ENCODE data around the gene P2RY6.

The P2RY6 gene, protein sequence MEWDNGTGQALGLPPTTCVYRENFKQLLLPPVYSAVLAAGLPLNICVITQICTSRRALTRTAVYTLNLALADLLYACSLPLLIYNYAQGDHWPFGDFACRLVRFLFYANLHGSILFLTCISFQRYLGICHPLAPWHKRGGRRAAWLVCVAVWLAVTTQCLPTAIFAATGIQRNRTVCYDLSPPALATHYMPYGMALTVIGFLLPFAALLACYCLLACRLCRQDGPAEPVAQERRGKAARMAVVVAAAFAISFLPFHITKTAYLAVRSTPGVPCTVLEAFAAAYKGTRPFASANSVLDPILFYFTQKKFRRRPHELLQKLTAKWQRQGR

DNA sequence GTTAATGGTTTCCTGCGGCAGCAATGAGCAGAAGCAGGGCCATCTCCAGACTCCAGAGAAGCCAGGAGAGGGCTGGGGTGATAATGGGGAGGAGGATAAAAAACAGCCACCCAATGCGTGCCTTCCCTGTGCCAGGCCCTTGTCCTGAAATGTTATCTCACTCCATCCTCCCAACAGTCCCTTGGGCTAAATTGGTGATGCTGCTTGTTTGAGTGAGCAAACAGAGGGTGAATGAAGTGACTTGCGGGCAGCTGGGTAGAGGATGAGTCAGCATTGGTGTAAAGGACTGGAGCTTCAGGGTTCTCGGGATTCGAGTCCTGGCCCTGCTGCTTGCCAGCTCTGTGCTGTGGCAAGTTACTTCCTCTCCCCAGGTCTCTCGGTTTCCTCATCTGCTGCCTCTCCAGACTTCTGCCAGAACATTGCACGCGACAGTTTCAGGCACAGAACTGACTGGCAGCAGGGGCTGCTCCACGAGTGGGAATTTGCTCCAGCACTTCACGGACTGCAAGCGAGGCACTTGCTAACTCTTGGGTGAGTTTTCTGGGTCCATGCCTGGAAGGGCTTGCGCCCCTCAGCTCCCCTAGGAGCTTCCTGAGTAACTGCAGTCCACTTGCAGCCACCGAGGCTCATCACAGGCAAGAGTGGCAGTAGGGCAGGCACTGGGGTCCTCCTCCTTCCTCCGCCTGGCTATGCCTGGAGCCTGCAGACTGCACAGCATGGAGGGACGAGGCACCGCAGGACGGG is at the start of gene P2RY6:
P2RY6 (plus strand) TSS at position 403 of the 744 bp plus-strand sequence. CDS start 24,181 bp downstream, outside the sequence.
- ATAC-seq (ENCODE audit: insufficient read depth, low read depth) (0 out of 3 replicates have a peak, but pooled peaks have one; percentile 33), DNase-seq (no peak)
- no peak within 1 kb of the TSS for H3K4me2 ChIP-seq (ENCODE audit: insufficient read depth, low read length)
- TF ChIP-seq, protein P1, sequence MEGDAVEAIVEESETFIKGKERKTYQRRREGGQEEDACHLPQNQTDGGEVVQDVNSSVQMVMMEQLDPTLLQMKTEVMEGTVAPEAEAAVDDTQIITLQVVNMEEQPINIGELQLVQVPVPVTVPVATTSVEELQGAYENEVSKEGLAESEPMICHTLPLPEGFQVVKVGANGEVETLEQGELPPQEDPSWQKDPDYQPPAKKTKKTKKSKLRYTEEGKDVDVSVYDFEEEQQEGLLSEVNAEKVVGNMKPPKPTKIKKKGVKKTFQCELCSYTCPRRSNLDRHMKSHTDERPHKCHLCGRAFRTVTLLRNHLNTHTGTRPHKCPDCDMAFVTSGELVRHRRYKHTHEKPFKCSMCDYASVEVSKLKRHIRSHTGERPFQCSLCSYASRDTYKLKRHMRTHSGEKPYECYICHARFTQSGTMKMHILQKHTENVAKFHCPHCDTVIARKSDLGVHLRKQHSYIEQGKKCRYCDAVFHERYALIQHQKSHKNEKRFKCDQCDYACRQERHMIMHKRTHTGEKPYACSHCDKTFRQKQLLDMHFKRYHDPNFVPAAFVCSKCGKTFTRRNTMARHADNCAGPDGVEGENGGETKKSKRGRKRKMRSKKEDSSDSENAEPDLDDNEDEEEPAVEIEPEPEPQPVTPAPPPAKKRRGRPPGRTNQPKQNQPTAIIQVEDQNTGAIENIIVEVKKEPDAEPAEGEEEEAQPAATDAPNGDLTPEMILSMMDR (IDR thresholded peaks at IDR 0.05; ENCODE audit: borderline replicate concordance, extremely low read depth, low read length, poor library complexity, severe bottlenecking): no peak
- no peak for TF ChIP-seq EZH2 (IDR thresholded peaks at IDR 0.05; ENCODE audit: borderline replicate concordance, low read depth, low read length, severe bottlenecking)
- H3K79me2 ChIP-seq (ENCODE audit: insufficient read depth, low read length): no peaks in the 10 kb centered on the region
- H3K9ac ChIP-seq (ENCODE audit: low read depth, low read length): no peak within 1 kb of the TSS
- no peak within 1 kb of the TSS for H3K27ac ChIP-seq (ENCODE audit: low read length)
- no peaks in the 10 kb centered on the region for H4K20me1 ChIP-seq (ENCODE audit: insufficient read depth, low read length)
- H3K27me3 ChIP-seq (ENCODE audit: insufficient read depth, low read length, poor library complexity): peaks cover 16% of the 10 kb centered on the region
- H3K36me3 ChIP-seq (ENCODE audit: insufficient read depth, low read length): no peaks in the 10 kb centered on the region
- no peaks in the 10 kb centered on the region for H3K4me1 ChIP-seq (ENCODE audit: insufficient read depth, low read length)
- H2AFZ ChIP-seq (ENCODE audit: low read depth, low read length): no peak within 1 kb of the TSS
- H3K4me3 ChIP-seq (ENCODE audit: low read depth in 1 of 2, low read length in 2 of 2): no peak within 1 kb of the TSS
- H3K9me3 ChIP-seq (ENCODE audit: insufficient read depth, low read length, severe bottlenecking): no peaks in the 10 kb centered on the region

DNA sequence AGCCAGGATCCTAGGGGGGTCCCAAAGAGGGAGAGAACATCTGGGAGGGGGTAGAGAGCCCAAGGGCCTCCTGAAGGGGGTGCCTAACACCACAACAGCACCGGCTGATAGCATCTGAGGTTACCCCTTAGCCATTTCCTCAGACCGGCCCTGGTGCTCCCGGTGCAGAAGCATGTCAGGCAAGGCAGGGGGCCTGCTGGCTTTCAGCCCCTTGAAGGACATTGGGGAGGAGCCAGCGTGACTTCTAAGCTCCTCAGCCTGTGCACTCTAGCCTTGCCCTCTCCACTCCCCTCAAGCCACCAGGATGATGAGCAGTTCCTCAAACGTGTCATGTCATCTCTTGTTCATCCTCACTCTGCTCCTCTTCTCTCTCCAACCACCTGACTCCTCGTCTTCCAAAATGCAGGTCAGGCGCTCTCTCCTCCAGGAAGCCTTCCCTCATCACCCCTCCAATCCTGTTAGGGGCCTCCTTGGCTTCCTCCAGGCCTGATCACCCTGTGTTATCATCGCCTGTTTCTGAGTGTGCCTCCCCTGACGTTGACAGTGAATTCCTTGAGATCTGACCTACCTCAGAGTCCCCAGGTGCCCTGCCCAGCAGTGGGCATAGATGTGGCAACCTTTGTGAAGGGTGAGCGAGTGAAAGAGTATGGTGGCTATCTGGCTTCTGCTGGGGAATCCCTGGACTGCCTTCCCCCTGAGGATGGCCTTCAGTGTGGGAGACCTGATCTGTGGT is 48.0 kb upstream of the P2RY6 start:
- H3K9me3 ChIP-seq (ENCODE audit: insufficient read depth, low read length, severe bottlenecking): no peaks in the 10 kb centered on the region
- H3K27ac ChIP-seq (ENCODE audit: low read length): no peak overlapping the region
- H3K4me2 ChIP-seq (ENCODE audit: insufficient read depth, low read length): no peak overlapping the region
- no peak overlapping the region for H2AFZ ChIP-seq (ENCODE audit: low read depth, low read length)
- no peaks in the 10 kb centered on the region for H3K79me2 ChIP-seq (ENCODE audit: insufficient read depth, low read length)
- H3K36me3 ChIP-seq (ENCODE audit: insufficient read depth, low read length): no peaks in the 10 kb centered on the region
- TF ChIP-seq, protein P1 (IDR thresholded peaks at IDR 0.05; ENCODE audit: borderline replicate concordance, extremely low read depth, low read length, poor library complexity, severe bottlenecking): no peak
- TF ChIP-seq EZH2 (IDR thresholded peaks at IDR 0.05; ENCODE audit: borderline replicate concordance, low read depth, low read length, severe bottlenecking): no peak
- H3K9ac ChIP-seq (ENCODE audit: low read depth, low read length): no peak overlapping the region
- H3K27me3 ChIP-seq (ENCODE audit: insufficient read depth, low read length, poor library complexity): no peaks in the 10 kb centered on the region
- peaks cover 38% of the 10 kb centered on the region for H3K4me1 ChIP-seq (ENCODE audit: insufficient read depth, low read length)
- H4K20me1 ChIP-seq (ENCODE audit: insufficient read depth, low read length): no peaks in the 10 kb centered on the region
- no peak overlapping the region for H3K4me3 ChIP-seq (ENCODE audit: low read depth in 1 of 2, low read length in 2 of 2)
- peak; percentile 30 for DNase-seq
- ATAC-seq (ENCODE audit: insufficient read depth, low read depth): peak; percentile 24; the same call in 2 of the 3 replicates

DNA sequence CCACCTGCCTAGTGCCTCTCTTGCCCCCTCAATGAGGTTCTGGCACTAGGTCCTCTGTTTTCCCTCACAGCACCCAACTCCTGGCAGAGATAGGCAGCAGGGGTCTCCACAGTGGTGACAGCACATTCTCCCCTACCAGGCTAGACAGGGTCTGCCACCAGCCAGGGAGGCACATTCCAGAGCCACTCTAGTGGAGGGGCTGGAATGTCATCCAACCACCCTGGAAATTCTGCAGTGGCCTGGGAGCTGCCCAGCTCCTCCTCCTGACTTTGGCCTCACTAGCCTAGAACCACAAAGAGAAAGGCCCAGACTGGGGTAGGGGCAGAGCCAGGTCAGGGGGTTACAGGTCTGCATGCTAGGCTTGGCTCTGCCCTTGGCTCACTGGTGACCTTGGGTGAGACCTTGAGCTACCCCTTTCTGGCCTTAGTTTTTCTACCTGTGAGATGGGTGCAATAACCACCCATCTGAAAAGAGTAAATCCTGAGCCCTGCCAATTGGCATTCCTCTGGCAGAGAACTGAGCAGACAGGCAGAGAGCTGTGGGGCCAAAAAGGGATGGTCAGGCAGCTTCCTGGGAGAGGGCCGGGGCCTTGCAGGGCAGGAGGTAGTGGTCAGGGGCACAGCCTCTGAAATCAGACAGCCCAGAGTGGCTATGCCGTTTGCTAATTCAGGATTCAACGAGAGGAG is 47.0 kb upstream of the P2RY6 start:
- Histone ChIP-seq H3K27me3 (ENCODE audit: insufficient read depth, low read length, poor library complexity) (no peaks in the 10 kb centered on the region), H3K27ac (ENCODE audit: low read length) (no peak overlapping the region), H3K9ac (ENCODE audit: low read depth, low read length) (no peak overlapping the region), H3K36me3 (ENCODE audit: insufficient read depth, low read length) (no peaks in the 10 kb centered on the region), H3K9me3 (ENCODE audit: insufficient read depth, low read length, severe bottlenecking) (no peaks in the 10 kb centered on the region), H4K20me1 (ENCODE audit: insufficient read depth, low read length) (no peaks in the 10 kb centered on the region), H3K4me3 (ENCODE audit: low read depth in 1 of 2, low read length in 2 of 2) (no peak overlapping the region), H3K4me2 (ENCODE audit: insufficient read depth, low read length) (no peak overlapping the region), H3K4me1 (ENCODE audit: insufficient read depth, low read length) (peaks cover 36% of the 10 kb centered on the region), H2AFZ (ENCODE audit: low read depth, low read length) (no peak overlapping the region), H3K79me2 (ENCODE audit: insufficient read depth, low read length) (no peaks in the 10 kb centered on the region)
- ATAC-seq (ENCODE audit: insufficient read depth, low read depth): no peak
- no peak for DNase-seq
- no peak for TF ChIP-seq EZH2 (IDR thresholded peaks at IDR 0.05; ENCODE audit: borderline replicate concordance, low read depth, low read length, severe bottlenecking)
- TF ChIP-seq, protein P1 (IDR thresholded peaks at IDR 0.05; ENCODE audit: borderline replicate concordance, extremely low read depth, low read length, poor library complexity, severe bottlenecking): no peak

All from DND-41 (cell line).